ENCODE data around the gene FNDC3B. TPM values are rescaled to one million over a fixed set of nuclear protein-coding genes. Genes with fewer than 3 reads are reported as not detected.

Gene FNDC3B
- total and polyA plus RNA-seq, 9 donors = 22.1 to 198 (median 108) TPM

DNA sequence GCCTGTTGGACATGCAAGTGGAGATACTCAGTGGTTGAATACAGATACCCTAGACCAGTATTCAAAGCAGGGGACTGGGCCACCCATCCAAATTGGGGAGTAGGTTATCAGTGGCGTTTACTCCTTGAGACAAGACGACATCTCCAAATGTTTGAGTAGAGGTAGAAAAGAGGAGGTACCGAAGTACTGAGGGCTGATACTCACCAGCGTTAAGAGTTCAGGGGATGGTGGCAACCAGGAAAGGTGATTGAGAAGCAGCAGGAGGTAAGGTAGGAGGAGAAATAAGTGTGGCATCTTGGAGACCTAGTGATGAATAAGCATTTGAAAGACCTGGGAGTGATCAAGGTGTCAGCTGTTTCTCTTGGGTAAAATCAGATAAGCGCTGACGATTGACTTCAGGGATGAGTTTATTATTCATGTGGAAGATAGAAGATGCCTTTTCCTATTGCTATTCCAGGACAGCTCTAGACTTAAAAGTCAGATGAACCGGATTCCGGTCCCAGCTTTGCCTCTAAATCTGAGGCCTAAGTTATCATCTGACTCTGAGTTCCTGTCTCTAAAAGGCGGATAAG lies 312.6 kb downstream of the FNDC3B start:
- Histone ChIP-seq H3K27ac (no peak overlapping the region), H3K9me3 (no peaks in the 10 kb centered on the region), H3K36me3 (no peaks in the 10 kb centered on the region), H3K4me3 (no peak overlapping the region), H3K27me3 (no peaks in the 10 kb centered on the region), H3K4me1 (ENCODE audit: insufficient read depth) (peaks cover 4% of the 10 kb centered on the region)
- intact Hi-C loops (cut with DNase I) = no loop called here
- DNase-seq = no peak
- TF ChIP-seq, protein P1, sequence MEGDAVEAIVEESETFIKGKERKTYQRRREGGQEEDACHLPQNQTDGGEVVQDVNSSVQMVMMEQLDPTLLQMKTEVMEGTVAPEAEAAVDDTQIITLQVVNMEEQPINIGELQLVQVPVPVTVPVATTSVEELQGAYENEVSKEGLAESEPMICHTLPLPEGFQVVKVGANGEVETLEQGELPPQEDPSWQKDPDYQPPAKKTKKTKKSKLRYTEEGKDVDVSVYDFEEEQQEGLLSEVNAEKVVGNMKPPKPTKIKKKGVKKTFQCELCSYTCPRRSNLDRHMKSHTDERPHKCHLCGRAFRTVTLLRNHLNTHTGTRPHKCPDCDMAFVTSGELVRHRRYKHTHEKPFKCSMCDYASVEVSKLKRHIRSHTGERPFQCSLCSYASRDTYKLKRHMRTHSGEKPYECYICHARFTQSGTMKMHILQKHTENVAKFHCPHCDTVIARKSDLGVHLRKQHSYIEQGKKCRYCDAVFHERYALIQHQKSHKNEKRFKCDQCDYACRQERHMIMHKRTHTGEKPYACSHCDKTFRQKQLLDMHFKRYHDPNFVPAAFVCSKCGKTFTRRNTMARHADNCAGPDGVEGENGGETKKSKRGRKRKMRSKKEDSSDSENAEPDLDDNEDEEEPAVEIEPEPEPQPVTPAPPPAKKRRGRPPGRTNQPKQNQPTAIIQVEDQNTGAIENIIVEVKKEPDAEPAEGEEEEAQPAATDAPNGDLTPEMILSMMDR (IDR thresholded peaks at IDR 0.05) = no peak
- TF ChIP-seq POLR2A (IDR thresholded peaks at IDR 0.05) (no peak), EP300 (IDR thresholded peaks at IDR 0.05) (no peak)
- 90 to 91% (median 90%) methylated on average over 9 of the region's 9 CpGs for WGBS, 3 donors

DNA sequence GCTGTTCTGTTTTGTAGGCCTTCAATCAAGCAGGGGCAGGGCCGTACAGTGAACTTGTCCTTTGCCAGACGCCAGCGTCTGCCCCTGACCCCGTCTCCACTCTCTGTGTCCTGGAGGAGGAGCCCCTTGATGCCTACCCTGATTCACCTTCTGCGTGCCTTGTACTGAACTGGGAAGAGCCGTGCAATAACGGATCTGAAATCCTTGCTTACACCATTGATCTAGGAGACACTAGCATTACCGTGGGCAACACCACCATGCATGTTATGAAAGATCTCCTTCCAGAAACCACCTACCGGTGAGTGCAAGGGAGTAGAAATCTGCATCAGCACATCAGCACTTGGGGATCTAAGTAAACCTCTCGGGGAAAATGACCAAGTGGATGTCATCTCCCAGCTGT lies 313.4 kb downstream of the FNDC3B start:
- 93 to 95% (median 95%) methylated on average over 10 of the region's 10 CpGs for whole genome bisulfite sequencing, 3 donors
- H3K36me3 ChIP-seq = no peaks in the 10 kb centered on the region

DNA sequence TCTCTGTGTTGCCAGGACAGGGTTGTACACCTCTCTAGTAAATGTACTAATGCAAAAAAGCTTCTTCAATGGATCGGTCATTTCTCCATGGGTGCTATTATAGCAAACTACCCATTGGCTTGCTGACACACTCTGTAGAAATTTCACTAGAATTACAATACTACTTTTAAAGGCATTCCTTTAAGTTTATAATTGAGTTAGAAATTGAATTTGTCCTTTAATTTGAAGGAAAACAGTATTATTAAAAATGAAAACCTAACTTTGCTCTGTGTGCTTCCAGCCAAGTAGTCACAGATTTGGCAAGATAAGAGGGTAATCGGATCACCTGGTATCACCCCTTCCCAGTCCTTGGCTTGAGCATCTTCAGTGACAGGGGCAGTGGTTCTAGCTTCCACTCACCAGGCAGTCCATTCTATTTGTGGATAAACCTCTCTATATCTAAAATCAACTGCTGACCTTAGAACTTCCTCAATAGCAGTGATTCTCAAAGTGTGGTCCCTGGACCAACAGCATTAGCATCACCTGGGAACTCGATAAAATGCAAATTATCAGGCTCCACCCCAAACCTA lies 315.6 kb downstream of the FNDC3B start:
- H3K4me3 ChIP-seq = no peak overlapping the region
- H3K27me3 ChIP-seq = no peaks in the 10 kb centered on the region
- no peak for DNase-seq
- H3K9me3 ChIP-seq = no peaks in the 10 kb centered on the region
- H3K4me1 ChIP-seq (ENCODE audit: insufficient read depth) = peaks cover 6% of the 10 kb centered on the region
- peak overlapping the region in 1 of 2 donors; percentile 27 for H3K27ac ChIP-seq
- 76 to 88% (median 79%) methylated on average over 3 of the region's 3 CpGs for WGBS, 3 donors
- intact Hi-C loops (cut with DNase I) = no loop called here
- no peaks in the 10 kb centered on the region for H3K36me3 ChIP-seq
- TF ChIP-seq, protein P1 (IDR thresholded peaks at IDR 0.05) = no peak
- TF ChIP-seq EP300 (IDR thresholded peaks at IDR 0.05) = no peak

More for the DNA sequence above, 313.4 kb downstream of the FNDC3B start:
- Histone ChIP-seq H3K9me3 (no peaks in the 10 kb centered on the region), H3K4me1 (ENCODE audit: insufficient read depth) (peaks cover 6% of the 10 kb centered on the region), H3K27me3 (no peaks in the 10 kb centered on the region), H3K4me3 (no peak overlapping the region), H3K27ac (no peak overlapping the region)
- DNase-seq = no peak
- TF ChIP-seq POLR2A (IDR thresholded peaks at IDR 0.05) = no peak
- intact Hi-C loops (cut with DNase I) = no loop called here

GRCh38 chr3:172355836-172356235 lies 316.5 kb downstream of the FNDC3B start:
- intact Hi-C loops (cut with DNase I) = no loop called here
- H3K27me3 ChIP-seq = no peaks in the 10 kb centered on the region
- H3K4me1 ChIP-seq (ENCODE audit: insufficient read depth) = peaks cover 6% of the 10 kb centered on the region
- H3K27ac ChIP-seq = peak overlapping the region in 1 of 2 donors; percentile 27
- H3K4me3 ChIP-seq = no peak overlapping the region
- no peaks in the 10 kb centered on the region for H3K9me3 ChIP-seq
- H3K36me3 ChIP-seq = no peaks in the 10 kb centered on the region
- TF ChIP-seq, protein P1 (IDR thresholded peaks at IDR 0.05) = no peak
- TF ChIP-seq EP300 (IDR thresholded peaks at IDR 0.05) = no peak
- WGBS, 3 donors = 13 to 31% (median 14%) methylated on average over 2 of the region's 2 CpGs
- DNase-seq = peak in 3 of 5 donors; percentile 32 to 50 (median 43)

DNA sequence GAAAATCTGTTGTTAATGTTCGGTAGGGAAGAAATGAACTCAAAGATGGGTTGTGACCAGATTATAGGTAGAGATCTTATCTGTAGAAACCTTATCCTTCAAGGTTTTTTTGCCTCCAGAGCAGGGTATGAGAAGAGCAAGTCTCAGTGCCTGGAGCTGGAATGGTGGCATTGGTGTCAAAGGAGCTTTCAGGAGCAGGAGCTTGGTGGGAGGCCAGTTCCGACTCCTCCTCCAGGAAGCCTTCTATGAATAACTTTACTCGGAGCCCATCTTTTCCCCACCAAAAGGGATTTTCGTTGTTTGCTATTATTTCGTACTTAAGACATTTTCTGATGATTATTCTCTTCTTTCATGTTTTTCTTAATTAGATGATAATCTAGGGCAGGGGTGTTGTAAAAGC lies 317.0 kb downstream of the FNDC3B start:
- intact Hi-C loops (cut with DNase I) = no loop called here
- H3K9me3 ChIP-seq = no peaks in the 10 kb centered on the region
- WGBS, 3 donors = 80 to 94% (median 94%) methylated on average over 5 of the region's 5 CpGs
- no peaks in the 10 kb centered on the region for H3K36me3 ChIP-seq
- TF ChIP-seq EP300 (IDR thresholded peaks at IDR 0.05) (no peak), POLR2A (IDR thresholded peaks at IDR 0.05) (no peak)
- TF ChIP-seq, protein P1 (IDR thresholded peaks at IDR 0.05) = no peak
- no peak overlapping the region for H3K27ac ChIP-seq
- H3K27me3 ChIP-seq = no peaks in the 10 kb centered on the region
- H3K4me3 ChIP-seq = no peak overlapping the region
- H3K4me1 ChIP-seq (ENCODE audit: insufficient read depth) = peaks cover 6% of the 10 kb centered on the region
- no peak for DNase-seq
